ENCODE measurements around the gene INMT. TPM values are rescaled to one million over a fixed set of nuclear protein-coding genes. Genes with fewer than 3 reads are reported as not detected.
A peak's percentile ranks its signal among the peaks of the same experiment; 100 is the strongest.

Gene INMT
- total and polyA plus RNA-seq, 2 of the 8 experiments (the other 6 are each of a cell fraction or from before 2014, with no cell fraction given), result 0.60 to 0.94 TPM

GRCh38 chr7:30791114-30791513 is 39.2 kb downstream of the INMT start:
- Histone ChIP-seq H3K14ac (ENCODE audit: insufficient read length) (no peak overlapping the region), H3K36me3 (ENCODE audit: control insufficient read depth in 2 of 4, insufficient read depth in 4 of 4, low read length in 3 of 4) (peaks cover 0 to 3% (median 0%) of the 10 kb centered on the region in 4 experiments; a peak in 2 of 8 replicates), H3K4me1 (replicated peaks in 1 of 4; ENCODE audit: control insufficient read depth in 3 of 4, insufficient read depth in 4 of 4, low read length in 3 of 4) (0 out of 7 replicates have a peak, but pooled peaks cover 0 to 3% (median 0%) of the 10 kb centered on the region in 4 experiments), H2BK120ac (replicated peaks; ENCODE audit: low read depth, low read length) (no peak overlapping the region), H3K56ac (replicated peaks; ENCODE audit: insufficient read length, low read depth, low read length) (no peak overlapping the region), H3K4ac (replicated peaks; ENCODE audit: insufficient read length, low read depth, low read length) (no peak overlapping the region), H2AK5ac (ENCODE audit: low read depth, low read length) (no peak overlapping the region), H4K20me1 (replicated peaks in 1 of 2; ENCODE audit: control insufficient read depth in 1 of 2, insufficient read depth in 2 of 2, low read length in 2 of 2) (no peaks in the 10 kb centered on the region), H4K91ac (replicated peaks; ENCODE audit: insufficient read length, low read length) (no peak overlapping the region), H2BK20ac (ENCODE audit: low read length) (no peak overlapping the region), H2AFZ (ENCODE audit: low read length) (no peak overlapping the region), H3K27me3 (replicated peaks in 1 of 4; ENCODE audit: control insufficient read depth in 3 of 4, extremely low read depth in 1 of 4, insufficient read depth in 3 of 4, low read length in 3 of 4) (no peaks in the 10 kb centered on the region), H3K4me3 (ENCODE audit: extremely low read depth in 1 of 4, insufficient read depth in 2 of 4, low read depth in 3 of 4, low read length in 4 of 4) (no peak overlapping the region), H3K27ac (ENCODE audit: low read depth, low read length) (no peak overlapping the region), H3K79me2 (ENCODE audit: control insufficient read depth in 1 of 2, insufficient read depth in 2 of 2, low read length in 2 of 2) (no peaks in the 10 kb centered on the region), H3K23me2 (ENCODE audit: low read depth, low read length) (0 out of 2 replicates have a peak, but pooled peaks cover 2% of the 10 kb centered on the region), H2BK5ac (ENCODE audit: low read depth, low read length) (no peak overlapping the region), H2BK12ac (ENCODE audit: low read depth, low read length) (0 out of 2 replicates have a peak overlapping the region, but pooled peaks have one; percentile 20), H3K79me1 (ENCODE audit: low read depth, low read length) (no peaks in the 10 kb centered on the region; the same call in 1 of the 2 replicates), H3K4me2 (ENCODE audit: insufficient read depth in 1 of 2, low read depth in 2 of 2, low read length in 2 of 2) (no peak overlapping the region), H2BK15ac (ENCODE audit: low read length) (no peak overlapping the region), H3K18ac (ENCODE audit: extremely low read depth, low read length) (no peak overlapping the region), H4K5ac (ENCODE audit: insufficient read length, low read depth, low read length) (no peak overlapping the region), H3K23ac (ENCODE audit: insufficient read length) (no peak overlapping the region), H3K9me3 (ENCODE audit: insufficient read depth in 2 of 2, low read depth in 1 of 2, low read length in 1 of 2) (no peaks in the 10 kb centered on the region), H3K9ac (replicated peaks in 1 of 4; ENCODE audit: extremely low read depth in 1 of 4, low read depth in 3 of 4, low read length in 3 of 4) (no peak overlapping the region), H4K8ac (ENCODE audit: extremely low read depth, insufficient read depth, low read length) (no peak overlapping the region)
- ChIA-PET CTCF (ENCODE audit: partially characterized antibody) (interaction anchor here (0.6 to 2.3 kb wide), 34 partner anchors 8 to 345 kb away, joined by 3 to 23 read pairs (median 4); partner anchors contain the start of genes CRHR2, INMT and MINDY4), POLR2A (ENCODE audit: partially characterized antibody) (interaction anchor here (0.6 to 1.3 kb wide), 3 partner anchors 19 to 169 kb away, joined by 3 to 4 read pairs (median 3); partner anchors contain the start of gene MINDY4)
- no peak for FAIRE-seq
- 79% methylated on average over 10 of the region's 10 CpGs; no CpG with 5 or more reads in 1 of the 2 experiments for WGBS, 2 experiments (ENCODE audit: extremely low coverage in 1 of 2, insufficient coverage in 1 of 2, insufficient read length in 1 of 2, insufficient replicate concordance in 2 of 2, low coverage in 1 of 2, low lambda C conversion rate in 2 of 2, missing lambda C conversion rate in 1 of 2)
- peak in 1 of 2 experiments; percentile 54 for DNase-seq (ENCODE audit: low read depth in 1 of 2, low spot score in 2 of 2)
- TF ChIP-seq CREB1 (IDR thresholded peaks at IDR 0.05), result no peak
- TF ChIP-seq JUND (IDR thresholded peaks at IDR 0.05; ENCODE audit: low read length), result no peak
- TF ChIP-seq FOSL1 (IDR thresholded peaks at IDR 0.05; ENCODE audit: insufficient read depth, low read depth, low read length), result no peak
- TF ChIP-seq TAF7 (optimal IDR thresholded peaks at IDR 0.05; ENCODE audit: borderline replicate concordance, low read depth, low read length), result no peak
- TF ChIP-seq RBBP5 (IDR thresholded peaks at IDR 0.05; ENCODE audit: borderline replicate concordance, low read depth, low read length), result no peak
- TF ChIP-seq CTCF (IDR thresholded peaks at IDR 0.05; ENCODE audit: control extremely low read depth in 1 of 3, insufficient read depth in 1 of 3, low read depth in 1 of 3, low read length in 3 of 3), result peak; percentile 56 to 66 (median 60)
- no peak for TF ChIP-seq GTF2F1 (IDR thresholded peaks at IDR 0.05; ENCODE audit: borderline replicate concordance, low read depth, low read length)
- peak; percentile 42 to 58; a peak in 3 of 4 replicates for TF ChIP-seq RAD21 (IDR thresholded peaks at IDR 0.05 in 1 of 2, conservative IDR thresholded peaks at IDR 0.05 in 1 of 2; ENCODE audit: low read depth in 2 of 2, low read length in 2 of 2)
- TF ChIP-seq TCF12 (IDR thresholded peaks at IDR 0.05; ENCODE audit: low read depth, low read length), result no peak
